Mesothelial cell of epicardium (in vitro differentiated cells): Measurements from ENCODE around the gene SAMD14. TPM values are rescaled to one million over a fixed set of nuclear protein-coding genes. Genes with fewer than 3 reads are reported as not detected.
"Not testable (repeated sequence)": the region's sequence is repeated elsewhere in the genome, so short reads cannot be mapped to it uniquely, and the experiment has no call there.

Source experiments
- DNase-seq, 2 experiments: peaks; one replicate each; pipeline ENCODE4 v3.0.0; 2021; ENCODE audit warnings: low spot score in 2 of 2; ENCODE audit not compliant: unreplicated experiment in 2 of 2
- H3K27ac Mint-ChIP-seq: 2 replicates; pipeline ENCODE4 v1.8.0; 2021; ENCODE audit warnings: mixed read lengths
- H3K27me3 Mint-ChIP-seq: 2 replicates; pipeline ENCODE4 v1.8.0; 2021; ENCODE audit warnings: low read depth, mixed read lengths
- H3K36me3 Mint-ChIP-seq: 2 replicates; pipeline ENCODE4 v1.8.0; 2021; ENCODE audit warnings: mixed read lengths
- H3K4me1 Mint-ChIP-seq: 2 replicates; pipeline ENCODE4 v1.8.0; 2021; ENCODE audit warnings: mixed read lengths
- H3K4me3 Mint-ChIP-seq: 2 replicates; pipeline ENCODE4 v1.8.0; 2021; ENCODE audit warnings: mild to moderate bottlenecking, moderate library complexity, mixed read lengths
- H3K9me3 Mint-ChIP-seq: 2 replicates; pipeline ENCODE4 v1.8.0; 2021; ENCODE audit warnings: mixed read lengths
- CTCF ChIP-seq: fragments of 200-600 bp; sonication (generic); IDR thresholded peaks from one replicate; pipeline ENCODE4 v1.5.0; 2021; ENCODE audit warnings: antibody characterized with exemption; ENCODE audit not compliant: unreplicated experiment
- total RNA-seq: library from RNA; stranded (reverse); gene quantifications from 3 replicates; pipeline ENCODE4 v1.2.1, GENCODE V29; 2021

SAMD14 gene
- total RNA-seq, 1 donor from 2014 or later = 19.4 TPM

DNA sequence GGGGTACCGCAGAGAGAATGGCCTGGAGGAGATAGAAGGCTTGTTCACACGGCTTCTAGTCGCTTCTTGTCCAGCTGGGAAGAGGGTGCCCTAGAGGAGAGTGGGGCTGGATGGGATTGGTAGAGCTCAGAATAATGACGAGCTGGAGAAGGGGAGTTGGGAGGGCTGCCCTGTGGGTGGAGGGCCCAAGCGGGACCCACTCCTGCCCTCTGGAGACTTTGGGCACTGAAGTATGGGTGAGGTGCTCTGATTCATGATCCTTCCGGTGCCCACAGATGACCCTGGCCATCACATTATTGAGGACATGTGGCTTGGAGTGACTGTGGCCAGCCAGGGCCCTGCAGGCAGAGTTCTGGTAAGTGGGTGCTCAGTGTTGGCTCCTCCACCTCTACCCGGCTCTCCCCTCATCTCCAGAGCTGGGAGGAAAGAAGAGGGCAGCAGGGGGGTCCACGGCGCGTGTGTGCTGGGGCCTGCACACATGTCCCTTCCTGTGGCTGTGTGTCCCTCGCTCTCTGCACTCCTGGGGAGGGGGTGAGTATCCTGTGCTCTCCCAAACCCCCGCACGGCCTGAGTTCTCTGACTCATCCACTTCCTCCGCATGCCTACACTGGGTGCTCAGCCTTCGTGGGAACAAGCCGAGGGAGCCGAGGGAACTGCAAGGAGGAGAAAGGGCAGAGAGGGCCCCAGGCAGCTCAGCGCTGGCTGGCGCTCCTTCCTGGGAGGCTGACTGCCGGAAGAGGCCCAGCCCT lies 65.5 kb downstream of the SAMD14 start:
- Mint-ChIP-seq H3K27ac (peak overlapping the region; percentile 93), H3K27me3 (no peaks in the 10 kb centered on the region), H3K4me1 (peaks cover 51% of the 10 kb centered on the region), H3K9me3 (no peaks in the 10 kb centered on the region), H3K36me3 (peaks cover 11% of the 10 kb centered on the region), H3K4me3 (no peak overlapping the region)
- DNase-seq = peak in 1 of 2 experiments; percentile 55
- TF ChIP-seq CTCF = no peak

DNA sequence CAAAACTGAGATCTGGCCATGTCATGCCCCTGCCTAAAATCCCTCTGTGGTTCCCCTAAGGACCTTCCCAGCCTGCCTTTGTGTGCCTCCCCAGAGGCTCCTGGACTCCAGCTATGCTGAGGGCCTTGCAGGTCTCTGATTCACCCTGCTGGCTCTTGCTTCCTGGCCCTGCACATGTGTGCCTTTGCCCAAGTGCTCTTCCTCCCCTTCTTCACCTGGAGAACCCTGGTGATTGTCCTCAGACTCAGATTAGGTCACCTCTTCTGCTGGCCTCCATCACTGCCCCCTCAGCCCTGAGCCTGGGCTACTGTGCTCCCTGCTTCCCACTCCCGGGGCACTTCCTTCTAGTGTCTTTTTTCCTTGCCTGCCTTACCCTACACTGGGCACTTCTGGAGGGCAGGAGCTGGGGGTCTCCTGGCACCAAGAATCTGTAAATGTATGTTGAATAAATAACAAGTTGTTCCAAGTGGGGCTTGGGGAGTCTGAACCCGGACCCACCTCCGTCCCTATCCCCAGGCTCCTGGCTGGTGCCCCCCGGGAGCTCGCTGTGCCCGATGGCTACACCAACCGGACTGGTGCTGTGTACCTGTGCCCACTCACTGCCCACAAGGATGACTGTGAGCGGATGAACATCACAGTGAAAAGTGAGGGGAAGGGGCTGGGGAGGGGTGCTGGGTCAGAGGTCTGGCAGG lies 66.3 kb downstream of the SAMD14 start:
- Mint-ChIP-seq H3K4me3 (no peak overlapping the region), H3K27ac (peak overlapping the region; percentile 93), H3K27me3 (no peaks in the 10 kb centered on the region), H3K36me3 (peaks cover 11% of the 10 kb centered on the region), H3K4me1 (peaks cover 55% of the 10 kb centered on the region), H3K9me3 (no peaks in the 10 kb centered on the region)
- TF ChIP-seq CTCF = no peak
- no peak for DNase-seq

GRCh38 chr17:50062293-50063243 lies 67.4 kb downstream of the SAMD14 start:
- no peaks in the 10 kb centered on the region for H3K9me3 Mint-ChIP-seq
- TF ChIP-seq CTCF = no peak
- no peak for DNase-seq
- H3K27ac Mint-ChIP-seq = peak overlapping the region; percentile 83
- H3K27me3 Mint-ChIP-seq = peaks cover 2% of the 10 kb centered on the region
- peaks cover 66% of the 10 kb centered on the region for H3K4me1 Mint-ChIP-seq
- no peak overlapping the region for H3K4me3 Mint-ChIP-seq
- H3K36me3 Mint-ChIP-seq = peaks cover 6% of the 10 kb centered on the region

DNA sequence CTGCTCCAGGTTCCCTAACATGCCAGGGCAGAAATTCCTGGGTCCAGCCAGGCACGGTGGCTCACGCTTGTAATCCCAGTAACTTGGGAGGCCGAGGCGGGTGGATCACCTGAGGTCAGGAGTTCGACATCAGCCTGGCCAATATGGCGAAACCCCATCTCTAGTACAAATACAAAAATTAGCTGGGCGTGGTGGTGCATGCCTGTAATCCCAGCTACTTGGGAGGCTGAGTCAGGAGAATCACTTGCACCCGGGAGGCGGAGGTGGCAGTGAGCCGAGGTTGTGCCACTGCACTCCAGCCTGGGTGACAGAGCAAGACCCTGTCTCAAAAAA lies 68.3 kb downstream of the SAMD14 start:
- not testable (repeated sequence) for H3K27me3 Mint-ChIP-seq, H3K4me3 Mint-ChIP-seq, H3K36me3 Mint-ChIP-seq, H3K9me3 Mint-ChIP-seq, DNase-seq
- peak overlapping the region; percentile 66 for H3K27ac Mint-ChIP-seq
- H3K4me1 Mint-ChIP-seq = peaks cover 74% of the 10 kb centered on the region

GRCh38 chr17:50060951-50061712 lies 68.8 kb downstream of the SAMD14 start:
- DNase-seq = no peak
- peaks cover 6% of the 10 kb centered on the region for H3K36me3 Mint-ChIP-seq
- peak overlapping the region; percentile 66 for H3K27ac Mint-ChIP-seq
- no peaks in the 10 kb centered on the region for H3K9me3 Mint-ChIP-seq
- peaks cover 77% of the 10 kb centered on the region for H3K4me1 Mint-ChIP-seq
- H3K27me3 Mint-ChIP-seq = peaks cover 2% of the 10 kb centered on the region
- no peak overlapping the region for H3K4me3 Mint-ChIP-seq
- no peak for TF ChIP-seq CTCF

Other genes with a start within 250 kb of the SAMD14 start
- 2.6 to 2.8 TPM (median 2.7 TPM) in 3 replicates for gene DLX4, start 161.0 kb downstream of the SAMD14 start, total RNA-seq
- 5.2 to 7.7 TPM (median 6.6 TPM) in 3 replicates for gene DLX3, start 134.9 kb downstream of the SAMD14 start, total RNA-seq
- 133 to 149 TPM (median 143 TPM) in 3 replicates for gene ITGA3, start 74.0 kb downstream of the SAMD14 start, total RNA-seq
- gene PDK2, start 34.8 kb downstream of the SAMD14 start, total RNA-seq = 44.6 to 46.0 TPM (median 45.4 TPM) in 3 replicates
- gene PPP1R9B, start 20.5 kb upstream of the SAMD14 start, total RNA-seq = 56.4 to 58.6 TPM (median 56.6 TPM) in 3 replicates
- not detected in 3 replicates for gene SGCA, start 35.8 kb upstream of the SAMD14 start, total RNA-seq
- gene COL1A1, start 71.5 kb upstream of the SAMD14 start, total RNA-seq = 3,780 to 4,004 TPM (median 3,972 TPM) in 3 replicates
- 2.7 to 3.9 TPM (median 3.6 TPM) in 3 replicates for gene TMEM92, start 144.3 kb upstream of the SAMD14 start, total RNA-seq
- 32.3 to 35.3 TPM (median 33.3 TPM) in 3 replicates for gene XYLT2, start 216.0 kb upstream of the SAMD14 start, total RNA-seq
- gene MRPL27, start 243.0 kb upstream of the SAMD14 start, total RNA-seq = 55.0 to 57.5 TPM (median 56.0 TPM) in 3 replicates
- 7.8 to 11.6 TPM (median 10.3 TPM) in 3 replicates for gene EME1, start 243.1 kb upstream of the SAMD14 start, total RNA-seq